GM12801 (cell line): ENCODE measurements around the gene WWOX.

Experiments used
- CTCF ChIP-seq: IDR thresholded peaks from one replicate; pipeline ENCODE4 v1.5.1; 2011; ENCODE audit warnings: control low read depth; ENCODE audit not compliant: insufficient read length; ENCODE audit errors: extremely low read depth

Gene WWOX

GRCh38 chr16:78242239-78242630 lies 142.8 kb downstream of the WWOX start:
- no peak for TF ChIP-seq CTCF

- TF ChIP-seq CTCF: no peak
Observed at GRCh38 chr16:78244131-78244895, 144.9 kb downstream of the WWOX start.

GRCh38 chr16:78246559-78246958 lies 147.1 kb downstream of the WWOX start:
- no peak for TF ChIP-seq CTCF

- no peak for TF ChIP-seq CTCF
Observed at GRCh38 chr16:78249056-78249455, 149.6 kb downstream of the WWOX start.

GRCh38 chr16:78249832-78250231 lies 150.4 kb downstream of the WWOX start:
- TF ChIP-seq CTCF: no peak

DNA sequence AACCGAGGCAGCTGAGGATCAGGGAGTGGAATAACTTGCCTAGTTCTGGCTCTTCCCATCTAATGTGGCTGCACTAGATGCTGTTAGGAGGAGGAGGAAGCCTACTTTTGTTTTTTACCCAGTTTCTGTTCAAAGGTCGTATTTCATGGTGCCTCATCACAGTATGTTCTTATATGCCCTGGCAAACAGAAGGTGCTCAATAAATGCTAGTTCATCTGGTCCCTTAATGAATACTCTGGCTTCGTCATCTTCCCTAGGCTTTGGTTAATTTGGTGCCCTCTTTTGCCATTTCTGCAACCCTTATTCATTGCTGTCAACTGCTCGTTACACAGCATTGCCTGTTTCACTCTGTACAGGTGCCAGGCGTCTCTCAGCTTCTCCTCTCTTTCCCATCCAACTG lies 151.7 kb downstream of the WWOX start:
- TF ChIP-seq CTCF: no peak

GRCh38 chr16:78252757-78253156 lies 153.3 kb downstream of the WWOX start:
- no peak for TF ChIP-seq CTCF
